Heart right ventricle (tissue), 16 donors: ENCODE results near the gene LHPP. TPM values are rescaled to one million over a fixed set of nuclear protein-coding genes. Genes with fewer than 3 reads are reported as not detected.

Experiments used
- ATAC-seq, 8 donors: fragments of 200-7000 bp; cut with Tn5 transposase; one replicate each; pipeline ENCODE4 v1.9.1; 2020; ENCODE audit warnings: mild to moderate bottlenecking in 8 of 8, moderate library complexity in 8 of 8, moderate number of reproducible peaks in 1 of 8
- DNase-seq, 2 donors: peaks; one replicate each; pipeline ENCODE4 v3.0.0-alpha.2; 2020
- H3K27ac ChIP-seq, 10 donors: fragments of 200-600 bp; sonication (generic) in 2 of 10; one replicate each; pipeline versions ENCODE4 v1.5.0 to v1.8.0; 2020 to 2022; ENCODE audit warnings: mild to moderate bottlenecking in 3 of 10
- H3K27me3 ChIP-seq, 7 donors: fragments of 200-600 bp; one replicate each; pipeline ENCODE4 v1.8.0; 2021 to 2022; ENCODE audit warnings: mild to moderate bottlenecking in 2 of 7
- H3K36me3 ChIP-seq, 9 donors: fragments of 200-600 bp; sonication (generic) in 1 of 9; one replicate each; pipeline versions ENCODE4 v1.5.0 to v1.8.0; 2020 to 2022; ENCODE audit warnings: mild to moderate bottlenecking in 2 of 9
- H3K4me1 ChIP-seq, 9 donors: fragments of 200-600 bp; sonication (generic) in 1 of 9; one replicate each; pipeline versions ENCODE4 v1.5.0 to v1.8.0; 2020 to 2022; ENCODE audit warnings: mild to moderate bottlenecking in 4 of 9
- H3K4me3 ChIP-seq, 10 donors: fragments of 200-600 bp; sonication (generic) in 2 of 10; one replicate each; pipeline versions ENCODE4 v1.5.0 to v1.8.0; 2020 to 2022; ENCODE audit warnings: mild to moderate bottlenecking in 7 of 10, moderate library complexity in 2 of 10
- H3K9me3 ChIP-seq, 11 donors: fragments of 200-600 bp in 10 of 11; sonication (generic) in 2 of 11; one replicate each; pipeline versions ENCODE4 v1.5.0 to v1.8.0; 2013 to 2022; ENCODE audit warnings: mild to moderate bottlenecking in 2 of 11, control low read depth in 1 of 11, moderate library complexity in 1 of 11
- CTCF ChIP-seq, 9 donors: fragments of 200-600 bp; sonication (generic) in 2 of 9; IDR thresholded peaks; one replicate each; pipeline versions ENCODE4 v1.5.0 to v1.8.0; 2021 to 2022; ENCODE audit warnings: antibody characterized with exemption in 9 of 9, mild to moderate bottlenecking in 5 of 9, moderate library complexity in 1 of 9
- WGBS, 2 donors: extraction: QIAGEN DNeasy Blood & Tissue Kit; methylation state at CpG; one replicate each; pipeline ENCODE4 v1.1.7; 2013; ENCODE audit warnings: inconsistent platforms in 1 of 2; 5-methylcytosine and 5-hydroxymethylcytosine counted together
- intact Hi-C, 10 donors: fragments of 100-400 bp; cut with DNase I; formaldehyde crosslinking; loops; one replicate each; pipeline versions ENCODE4 v1.11.1 to v1.14.2; 2022
- polyA plus RNA-seq, 2 donors: library from polyadenylated mRNA; stranded (reverse); fragments of 200-250 nt; gene quantifications; one replicate each; pipeline ENCODE4 v1.2.3, GENCODE V29; 2013
- total RNA-seq, 10 donors: library from RNA; stranded (reverse); fragmentation: NEBNext Ultra II Directional in 3 of 10; extraction: Animal tissue kit (Norgen Biotek cat#: 25700) in 3 of 10; gene quantifications; one replicate each; pipeline versions ENCODE4 v1.2.1 to v1.2.4, GENCODE V29; 2021 to 2023
- donor health status: Arrhythmogenic right ventricular cardiomyopathy.
- donor health status: ischemic (EF 13 %, LVEDD 7.1; RV severe dilation, severe dysfunction).
- donor health status: healthy with polysubstance abuse.
- donor health status: DM: no; HTN: yes; CAD: no.
- donor health status: DM: no; HTN: no; CAD: no.
- donor health status: ischemic (EF 25% LVEDD 6.9; RV normal size, moderate dysfunction).
- donor health status: ischemic (EF 25% LVEDD 5.7; RV mildly dilated, moderate dysfunction).
- donor health status: healthy.
- donor health status: DM: yes; HTN: yes; CAD: no.
- donor health status: Ischemic cardiomyopathy.
- donor health status: ischemic (EF 35%, LVEDD 5.7; RV mildly dilated, moderate dysfunction).
- donor health status: nonischemic (EF 11% LVEDD 7.7; RV severe dilation, severe dysfunction).
- donor health status: DM: yes; HTN: yes; CAD: no.
- donor health status: PGD.
- donor health status: ischemic (EF 29% LVEDD 5.4; RV normal size, mild dysfunction).
- donor health status: nonischemic (EF 23%, LVEDD 6.1; RV moderate dilation, normal function).

The LHPP gene
- total and polyA plus RNA-seq, 12 donors = 4.2 to 20.5 (median 11.7) TPM

GRCh38 chr10:124532788-124533187 is 71.2 kb downstream of the LHPP start:
- Histone ChIP-seq H3K27me3 (no peaks in the 10 kb centered on the region), H3K4me1 (peaks cover 0 to 28% (median 10%) of the 10 kb centered on the region in 9 donors), H3K27ac (no peak overlapping the region), H3K9me3 (no peaks in the 10 kb centered on the region), H3K4me3 (no peak overlapping the region), H3K36me3 (no peaks in the 10 kb centered on the region)
- intact Hi-C loops = loop anchor here in 8 of 10 donors (2.0 to 10.0 kb wide), 4 partner anchors 214 to 295 kb away; no protein-coding TSS in a partner anchor
- DNase-seq (no peak), ATAC-seq (no peak)
- 78 to 89% methylated on average over 3 of the region's 3 CpGs for WGBS, 2 donors
- no peak for TF ChIP-seq CTCF (IDR thresholded peaks at IDR 0.05)

- H3K4me1 ChIP-seq = peaks cover 0 to 28% (median 10%) of the 10 kb centered on the region in 9 donors
Observed at GRCh38 chr10:124533266-124533665, 71.6 kb downstream of the LHPP start.

GRCh38 chr10:124534231-124534798 is 72.7 kb downstream of the LHPP start:
- DNase-seq = no peak
- H3K27ac ChIP-seq = peak overlapping the region in 1 of 10 donors; percentile 44
- peak in 7 of 9 donors; percentile 35 to 66 (median 53) for TF ChIP-seq CTCF (IDR thresholded peaks at IDR 0.05)
- intact Hi-C loops = loop anchor here in 8 of 10 donors (5.0 to 10.0 kb wide), 3 partner anchors 213 to 293 kb away; no protein-coding TSS in a partner anchor
- no peak overlapping the region for H3K4me3 ChIP-seq
- WGBS, 2 donors = 41 to 58% methylated on average over 29 to 30 of the region's 30 CpGs
- no peaks in the 10 kb centered on the region for H3K36me3 ChIP-seq
- peaks cover 0 to 28% (median 10%) of the 10 kb centered on the region in 9 donors for H3K4me1 ChIP-seq
- ATAC-seq = peak in 7 of 8 donors; percentile 24 to 53 (median 37)
- H3K9me3 ChIP-seq = no peaks in the 10 kb centered on the region
- H3K27me3 ChIP-seq = no peaks in the 10 kb centered on the region

More at GRCh38 chr10:124533266-124533665, 71.6 kb downstream of the LHPP start:
- Histone ChIP-seq H3K4me3 (no peak overlapping the region), H3K27me3 (no peaks in the 10 kb centered on the region), H3K36me3 (no peaks in the 10 kb centered on the region), H3K27ac (no peak overlapping the region), H3K9me3 (no peaks in the 10 kb centered on the region)
- ATAC-seq (no peak), DNase-seq (no peak)
- WGBS, 2 donors = 93% methylated on average over 13 of the region's 13 CpGs
- no peak for TF ChIP-seq CTCF (IDR thresholded peaks at IDR 0.05)
- intact Hi-C loops = loop anchor here in 8 of 10 donors (2.0 to 10.0 kb wide), 4 partner anchors 214 to 294 kb away; no protein-coding TSS in a partner anchor

GRCh38 chr10:124534826-124535601 is 73.4 kb downstream of the LHPP start:
- no peak for ATAC-seq
- 91 to 96% methylated on average over 17 of the region's 17 CpGs for WGBS, 2 donors
- no peak for TF ChIP-seq CTCF (IDR thresholded peaks at IDR 0.05)
- intact Hi-C loops = loop anchor here in 9 of 10 donors (5.0 to 10.0 kb wide), 5 partner anchors 87 to 292 kb away; no protein-coding TSS in a partner anchor
- Histone ChIP-seq H3K36me3 (no peaks in the 10 kb centered on the region), H3K9me3 (no peaks in the 10 kb centered on the region), H3K27me3 (no peaks in the 10 kb centered on the region), H3K4me3 (no peak overlapping the region), H3K27ac (peak overlapping the region in 1 of 10 donors; percentile 44), H3K4me1 (peaks cover 0 to 29% (median 10%) of the 10 kb centered on the region in 9 donors)
- DNase-seq = no peak
